Activated CD4-positive, alpha-beta T cell treated with anti-CD3 and anti-CD28 coated beads, Interleukin-2, Interleukin-6, amounts not matched to agents 100 ng/mL and 50 ng/mL, durations not matched to agents 16 hours and 8 hours (primary cell): Measurements from ENCODE around the gene EIF2A.
"Not testable (repeated sequence)": the region's sequence is repeated elsewhere in the genome, so short reads cannot be mapped to it uniquely, and the experiment has no call there.

Experiments used
- DNase-seq: peaks from one replicate; pipeline ENCODE4 v3.0.0-alpha.2; 2020

EIF2A gene

DNA sequence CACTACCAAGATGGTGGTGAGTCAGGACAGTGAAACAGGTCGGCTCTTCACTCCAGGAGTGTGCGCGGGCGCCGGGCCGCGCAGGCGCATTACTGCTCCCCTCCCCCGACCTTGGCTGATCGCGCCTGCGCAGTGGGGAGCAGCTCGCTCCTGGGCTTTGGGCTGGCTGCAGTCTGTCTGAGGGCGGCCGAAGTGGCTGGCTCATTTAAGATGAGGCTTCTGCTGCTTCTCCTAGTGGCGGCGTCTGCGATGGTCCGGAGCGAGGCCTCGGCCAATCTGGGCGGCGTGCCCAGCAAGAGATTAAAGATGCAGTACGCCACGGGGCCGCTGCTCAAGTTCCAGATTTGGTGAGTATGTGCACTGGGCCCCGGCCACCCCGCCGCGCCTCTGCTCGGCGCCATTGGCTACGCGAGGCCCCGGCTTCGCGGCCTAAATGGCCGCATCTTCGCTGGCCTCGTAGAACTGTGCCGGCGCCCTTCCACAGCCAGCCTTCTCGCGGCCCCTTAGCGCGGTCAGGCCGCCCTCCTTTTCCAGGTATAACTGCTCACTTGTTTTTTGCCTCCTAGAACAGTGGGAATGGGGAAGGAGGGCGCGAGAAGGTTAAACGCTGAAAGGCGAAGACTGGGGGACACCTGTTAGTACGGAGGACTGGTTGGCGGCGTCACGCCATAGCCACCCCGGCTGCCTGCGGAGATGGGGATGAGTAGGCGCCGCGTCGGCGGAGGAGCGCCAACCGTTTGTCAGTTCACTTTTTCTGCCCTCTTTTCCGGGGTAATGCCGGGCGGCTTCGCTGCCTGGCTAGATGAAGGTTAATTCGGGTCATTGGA lies 56.8 kb downstream of the EIF2A start, which contains the start of gene SELENOT:
Gene SELENOT, plus strand, starts transcription at position 169 of the 827 bp plus-strand sequence. Its CDS starts 42 bp downstream, at position 211.
- DNase-seq: peak; percentile 98

DNA sequence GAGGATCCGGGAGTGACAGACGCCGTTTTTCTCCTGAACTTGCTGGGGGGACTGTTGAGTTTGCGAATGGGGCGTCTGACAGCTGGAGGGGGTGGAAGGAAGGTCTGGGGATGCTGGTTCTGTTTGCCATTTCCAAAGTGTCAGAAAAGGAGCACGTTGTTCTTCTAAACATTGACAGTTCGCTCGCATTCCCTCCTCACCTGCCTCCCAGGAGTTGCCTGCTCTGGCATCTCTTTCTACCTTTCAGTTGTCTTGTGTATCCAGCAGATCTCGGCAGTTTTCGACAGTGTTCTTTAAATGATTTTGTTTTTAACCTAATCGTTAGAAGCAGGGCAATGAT lies 57.4 kb downstream of the EIF2A start:
- DNase-seq: no peak

DNA sequence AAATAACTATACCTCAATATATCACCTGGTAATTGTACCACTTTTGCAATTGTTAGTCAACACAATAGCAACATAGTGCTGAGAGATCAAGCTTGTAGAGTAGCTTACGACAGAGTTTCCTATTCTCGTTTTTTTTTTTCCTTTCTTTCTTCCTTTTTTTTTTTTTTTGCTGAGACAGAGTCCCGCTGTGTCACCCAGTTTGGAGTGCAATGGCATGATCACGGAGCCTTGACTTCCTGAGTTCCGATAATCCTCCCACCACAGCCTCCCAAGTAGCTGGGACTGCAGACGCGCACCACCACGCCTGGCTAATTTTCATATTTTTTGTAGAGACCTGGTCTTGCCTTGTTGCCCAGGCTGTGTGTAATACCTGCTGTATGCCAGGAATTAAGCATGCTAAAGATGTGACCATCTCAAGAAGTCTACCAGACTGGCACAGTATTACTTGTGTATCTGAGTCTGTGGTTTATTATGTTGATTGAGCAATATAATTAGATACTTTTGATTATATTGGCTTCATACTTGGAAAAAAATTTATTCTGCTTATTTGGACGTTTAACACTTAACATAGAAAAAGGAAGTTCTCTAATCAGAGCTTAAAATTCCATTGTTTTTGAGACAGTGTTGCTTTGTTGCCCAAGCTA lies 59.5 kb downstream of the EIF2A start:
- no peak for DNase-seq

DNA sequence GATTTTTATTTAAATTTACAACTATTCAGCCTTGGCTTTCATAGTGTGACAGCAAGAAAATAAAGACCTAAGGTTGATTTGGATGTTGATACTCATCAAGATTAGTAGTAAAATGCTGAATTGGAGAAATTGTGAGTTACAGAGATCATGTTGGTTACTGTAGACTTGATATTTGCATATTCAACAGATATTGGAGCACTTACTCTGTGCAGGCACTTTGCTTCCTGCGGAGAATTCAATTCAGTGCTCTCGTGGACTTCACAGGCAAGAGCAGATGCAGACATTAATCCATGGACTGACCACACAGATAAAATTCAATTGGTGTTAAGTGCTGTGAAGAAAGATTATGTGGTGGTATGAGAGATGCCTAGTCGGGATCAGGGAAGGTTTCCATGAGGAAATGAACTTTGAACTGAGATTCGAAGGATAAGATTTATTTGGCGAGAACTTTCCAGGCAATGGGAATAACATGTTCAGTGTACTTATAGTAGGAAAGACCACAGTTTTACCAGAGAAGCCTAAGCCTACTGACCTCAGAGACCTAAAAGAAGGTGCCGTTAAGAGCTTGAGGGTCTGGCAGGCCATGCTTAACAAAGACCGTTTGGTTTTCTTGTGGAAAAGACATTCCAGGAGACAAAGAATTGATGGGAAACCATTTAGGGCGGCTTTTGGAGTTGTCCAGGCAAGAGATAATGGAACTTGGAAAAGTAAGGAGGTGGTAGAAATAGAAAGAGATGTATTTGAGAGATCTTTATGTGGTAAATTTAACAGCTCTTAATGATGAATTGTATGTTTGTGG lies 60.9 kb downstream of the EIF2A start:
- no peak for DNase-seq

DNA sequence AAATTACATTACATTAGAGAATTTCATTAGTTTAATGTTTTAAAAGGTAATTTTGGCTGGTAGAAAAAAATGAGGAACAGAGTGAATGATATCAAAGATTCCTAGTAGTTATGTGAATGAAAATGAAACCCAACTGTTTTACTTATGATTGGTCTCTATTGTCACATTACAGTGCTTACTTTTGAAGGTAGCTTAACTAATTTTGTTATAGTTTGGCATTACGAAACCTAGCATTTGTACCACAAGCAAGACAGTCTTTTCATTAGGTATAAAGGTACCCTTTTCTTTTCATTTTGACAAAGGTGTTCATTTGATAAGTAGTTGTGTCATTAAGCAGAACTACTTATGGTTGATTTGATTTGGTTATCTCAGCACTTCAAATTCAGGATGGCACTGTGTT lies 63.4 kb downstream of the EIF2A start:
- DNase-seq: peak; percentile 28

DNA sequence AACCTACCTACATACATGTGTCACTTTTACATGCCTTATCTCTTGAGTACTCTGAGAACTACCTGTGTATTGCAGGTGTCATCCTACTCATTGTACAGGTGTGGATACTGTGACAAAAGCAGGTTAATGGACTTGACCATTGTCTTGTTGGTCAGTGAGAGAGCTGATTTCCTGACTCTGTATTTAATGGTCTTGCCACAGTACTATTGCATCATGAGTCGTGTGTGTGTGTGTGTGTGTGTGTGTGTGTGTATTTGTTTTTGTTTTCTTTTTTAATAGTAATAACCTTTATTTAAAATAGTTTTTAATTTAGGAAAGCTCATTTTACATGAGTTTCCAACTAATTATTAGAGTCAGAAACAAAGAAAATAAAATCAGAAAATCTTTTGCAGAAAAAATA lies 64.2 kb downstream of the EIF2A start:
- no peak for DNase-seq

DNA sequence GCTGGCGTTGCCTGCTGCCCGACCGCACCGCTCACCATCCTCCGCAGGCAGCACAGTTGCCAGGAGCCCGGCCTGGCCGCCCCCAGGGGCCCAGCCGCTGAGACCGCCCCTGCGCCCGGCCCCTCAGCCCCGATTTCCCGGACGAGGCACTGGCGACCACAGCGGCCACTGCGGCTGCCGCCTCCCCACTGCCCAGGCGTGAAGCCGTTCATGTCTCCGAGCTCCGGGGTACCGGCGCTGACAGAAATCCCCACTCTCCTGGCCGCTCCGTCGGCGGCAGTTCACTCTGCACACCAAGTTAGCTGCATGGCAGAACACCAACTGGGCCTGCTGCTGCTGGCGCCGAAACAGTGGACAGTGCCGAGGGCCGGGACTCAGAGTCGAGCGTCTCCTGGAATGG lies 65.1 kb downstream of the EIF2A start:
- no peak for DNase-seq

DNA sequence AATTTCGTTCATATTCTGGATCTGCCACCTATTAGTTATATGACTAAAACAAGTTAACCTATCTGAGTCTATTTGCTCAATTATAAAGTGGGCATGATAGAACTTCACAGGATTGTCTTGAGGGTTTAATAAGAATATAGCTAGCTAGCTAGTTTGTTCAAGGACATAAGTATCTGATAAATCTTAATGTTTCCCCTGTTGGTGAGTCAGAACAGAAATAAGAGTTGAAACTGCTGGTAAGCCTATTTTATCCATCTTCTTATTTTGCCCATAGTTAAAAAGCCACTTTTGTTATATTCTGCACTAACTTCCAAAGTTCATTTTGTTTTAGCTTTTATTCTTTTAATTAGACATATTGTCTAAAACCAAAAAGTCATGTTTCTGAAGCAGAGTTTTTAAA lies 65.9 kb downstream of the EIF2A start:
- peak; percentile 23 for DNase-seq

DNA sequence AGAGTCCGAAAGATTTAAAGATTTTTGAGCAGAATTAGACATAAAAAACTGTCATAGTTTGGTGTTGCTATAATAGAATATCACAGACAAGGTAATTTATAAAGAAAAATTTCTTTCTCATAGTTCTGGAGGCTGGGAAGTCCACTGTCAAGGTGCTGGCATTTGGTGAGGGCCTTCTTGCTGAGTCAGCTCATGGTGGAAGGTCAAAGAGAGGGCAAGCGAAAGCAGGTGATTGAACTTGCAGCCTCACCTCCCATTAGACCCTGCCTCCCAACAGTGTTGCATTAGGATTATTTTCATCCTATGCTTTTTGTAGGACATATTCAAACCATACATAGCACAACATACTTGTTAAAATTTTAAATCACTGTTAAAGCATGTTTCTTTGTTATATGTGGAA lies 66.4 kb downstream of the EIF2A start:
- DNase-seq: peak; percentile 27

DNA sequence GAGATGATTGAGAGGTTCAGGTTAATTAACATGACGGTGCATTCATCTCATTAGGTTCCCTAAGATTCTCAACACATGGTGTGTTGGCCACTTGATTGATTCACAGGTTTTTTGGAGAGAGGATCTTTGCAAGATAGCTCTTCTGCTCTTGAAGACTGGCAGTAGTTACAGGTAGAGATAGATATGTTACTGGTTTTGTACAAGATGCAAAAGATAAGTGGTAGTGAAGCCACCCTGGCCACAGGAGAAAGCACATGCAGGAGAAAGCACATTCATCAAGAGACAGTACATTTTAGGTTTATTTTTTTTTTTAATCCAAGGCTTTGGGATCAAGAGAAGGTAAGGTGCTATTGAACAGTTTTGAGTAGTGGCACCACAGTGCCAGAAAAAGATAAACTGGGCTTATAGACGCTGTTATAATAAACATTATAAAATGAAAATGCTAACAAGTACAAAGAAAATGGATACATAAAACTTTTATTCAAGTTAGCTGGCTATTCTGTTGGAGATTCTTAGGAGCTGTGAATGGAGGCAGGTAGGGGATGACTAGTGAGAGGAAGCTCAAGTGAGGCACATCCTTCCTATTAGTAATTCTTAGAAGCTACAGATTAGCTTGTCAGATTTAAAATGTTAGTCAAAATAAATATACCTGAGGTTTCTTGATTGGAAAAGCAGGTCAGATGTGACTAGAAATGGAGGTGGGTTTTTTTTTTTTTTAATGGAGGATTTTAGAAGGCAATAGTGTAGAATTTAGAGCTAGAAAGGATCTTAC lies 67.3 kb downstream of the EIF2A start:
- peak; percentile 60 for DNase-seq

DNA sequence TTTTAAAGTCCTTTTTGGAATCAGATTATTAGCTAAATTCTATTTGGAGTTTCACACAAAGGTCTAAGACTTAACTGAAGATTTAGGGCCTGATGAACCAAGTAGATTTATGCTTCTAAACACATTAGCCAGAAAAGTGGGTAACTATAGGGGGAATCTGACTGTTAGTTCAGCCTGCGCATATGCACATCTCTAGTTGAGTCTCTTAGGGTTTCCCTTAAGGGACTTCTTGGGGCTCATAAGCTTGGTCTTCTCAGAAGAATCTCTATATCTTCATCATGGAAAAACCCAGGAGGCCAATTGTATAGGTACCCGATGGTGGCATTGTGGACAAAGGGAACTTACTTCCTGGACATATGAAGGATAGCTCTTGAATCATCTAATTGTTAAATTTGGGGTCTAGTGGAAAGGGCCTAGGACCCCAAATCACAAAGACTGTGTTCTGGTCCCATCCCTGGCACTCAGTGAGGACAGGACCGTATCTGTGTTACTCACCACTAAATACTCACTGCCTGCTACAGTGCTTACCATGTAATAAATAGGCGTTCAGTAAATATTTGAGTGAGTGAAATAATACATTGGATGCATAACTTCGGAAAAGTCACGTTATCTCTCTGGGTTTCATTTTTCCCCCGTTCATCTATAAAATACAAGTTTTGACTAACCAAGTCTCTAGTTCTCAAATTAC lies 73.6 kb downstream of the EIF2A start:
- no peak for DNase-seq

DNA sequence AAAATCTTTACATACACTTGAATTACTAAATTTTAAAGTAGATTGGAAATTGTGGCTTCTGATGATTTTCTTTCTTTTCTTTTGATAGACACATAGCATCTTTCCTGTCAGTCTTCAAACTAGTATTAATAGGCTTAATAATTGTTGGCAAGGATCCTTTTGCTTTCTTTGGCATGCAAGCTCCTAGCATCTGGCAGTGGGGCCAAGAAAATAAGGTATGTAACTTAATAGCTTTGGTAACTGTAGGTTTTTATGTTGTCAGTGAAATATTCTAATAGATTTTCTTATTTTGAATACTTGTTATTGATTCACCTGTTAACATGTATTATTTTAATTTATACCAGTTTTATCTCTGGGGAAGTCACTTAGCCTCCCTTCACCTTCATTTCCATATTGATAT lies 76.4 kb downstream of the EIF2A start:
- not testable (repeated sequence) for DNase-seq

DNA sequence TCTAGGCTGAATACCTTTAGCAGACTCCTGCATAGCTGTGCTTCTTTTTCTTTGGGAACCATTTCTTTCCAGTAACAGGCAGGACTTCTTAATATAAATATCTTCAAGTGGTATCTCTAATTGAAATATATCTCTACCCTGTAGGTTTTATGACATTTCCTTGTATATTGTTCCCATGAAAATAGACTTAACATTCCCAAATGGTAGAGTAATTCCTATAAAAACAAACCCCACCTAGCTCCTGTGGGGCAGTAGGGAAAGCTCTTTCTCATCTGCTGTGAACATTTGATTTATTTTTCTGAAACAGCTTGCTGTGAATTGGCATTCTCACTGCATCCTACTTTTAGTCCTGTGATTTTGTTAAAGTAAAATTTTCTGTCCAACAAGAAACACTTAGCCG lies 77.4 kb downstream of the EIF2A start:
- DNase-seq: no peak

DNA sequence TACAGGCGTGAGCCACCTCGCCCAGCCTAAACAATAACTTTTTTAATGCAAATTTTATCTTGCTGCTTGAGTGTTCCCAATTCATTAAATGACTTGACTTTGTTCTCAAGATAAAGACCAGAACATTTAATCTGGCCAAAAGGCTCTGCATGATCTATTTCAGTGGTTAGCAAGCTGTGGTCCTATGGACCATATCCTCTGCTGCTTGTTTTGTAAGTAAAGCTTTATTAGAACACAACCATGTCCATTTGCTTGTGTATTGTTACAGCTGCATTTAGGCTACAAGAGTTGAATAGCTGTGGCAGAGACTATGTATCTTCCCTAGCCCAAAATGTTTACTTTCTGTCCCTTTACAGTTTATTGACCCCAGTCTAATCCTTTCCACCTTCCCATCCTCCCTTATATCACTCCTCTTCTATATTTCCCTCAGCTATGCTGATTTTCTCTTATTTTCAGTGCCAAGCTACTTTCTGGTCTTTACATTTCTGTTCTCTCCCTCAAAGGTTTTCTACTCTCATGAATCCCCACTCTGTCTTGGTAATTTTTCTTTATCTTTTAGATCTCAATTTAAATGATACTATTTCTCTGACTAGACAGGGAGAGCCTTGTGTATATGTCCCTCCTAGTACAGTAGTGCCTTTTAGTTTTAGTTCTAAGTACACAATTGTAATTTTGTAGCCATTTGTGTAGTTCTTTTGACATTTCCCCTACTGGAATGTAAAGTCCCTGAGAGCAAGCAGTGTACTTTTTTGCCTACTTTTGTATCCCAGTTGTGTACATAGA lies 79.8 kb downstream of the EIF2A start:
- DNase-seq: no peak

DNA sequence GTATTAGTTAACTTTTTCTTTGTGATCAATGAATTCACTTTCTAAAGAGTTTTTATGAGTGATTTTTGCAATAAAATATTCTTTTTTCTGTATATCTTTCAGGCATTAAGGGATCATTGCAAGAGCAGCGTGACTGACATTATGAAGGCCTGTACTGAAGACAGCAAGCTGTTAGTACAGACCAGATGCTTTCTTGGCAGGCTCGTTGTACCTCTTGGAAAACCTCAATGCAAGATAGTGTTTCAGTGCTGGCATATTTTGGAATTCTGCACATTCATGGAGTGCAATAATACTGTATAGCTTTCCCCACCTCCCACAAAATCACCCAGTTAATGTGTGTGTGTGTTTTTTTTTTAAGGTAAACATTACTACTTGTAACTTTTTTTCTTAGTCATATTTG lies 81.0 kb downstream of the EIF2A start:
- DNase-seq: no peak

DNA sequence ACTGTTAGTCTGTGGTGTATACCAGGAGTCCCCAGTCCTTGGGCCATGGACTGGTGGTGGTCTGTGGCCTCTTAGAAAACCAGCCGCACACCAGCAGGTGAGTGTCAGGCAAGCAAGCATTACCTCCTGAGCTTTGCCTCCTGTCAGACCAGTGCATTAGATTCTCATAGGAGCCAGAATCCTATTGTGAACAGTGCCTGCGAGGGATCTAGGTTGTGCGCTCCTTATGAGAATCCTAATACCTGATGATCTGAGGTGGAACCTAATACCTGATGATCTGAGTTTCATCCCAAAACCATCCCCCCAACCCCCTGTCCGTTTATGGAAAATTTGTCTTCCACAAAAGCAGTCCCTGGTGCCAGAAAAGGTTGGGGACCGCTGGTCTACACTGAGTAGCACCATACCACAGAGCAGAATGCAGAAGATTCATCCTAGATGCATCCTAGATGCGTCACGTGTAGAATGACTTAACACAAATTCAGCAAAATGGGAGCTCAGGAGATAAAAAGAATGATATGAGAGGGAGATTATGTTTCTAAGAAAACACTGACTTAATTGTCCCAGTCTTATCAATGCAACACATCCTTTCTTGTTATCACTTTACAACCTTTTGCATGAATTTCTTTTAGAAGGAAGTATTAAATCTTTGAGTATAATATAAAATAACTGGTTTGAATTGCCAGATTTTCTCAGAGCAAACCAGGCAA lies 85.1 kb downstream of the EIF2A start:
- DNase-seq: no peak

DNA sequence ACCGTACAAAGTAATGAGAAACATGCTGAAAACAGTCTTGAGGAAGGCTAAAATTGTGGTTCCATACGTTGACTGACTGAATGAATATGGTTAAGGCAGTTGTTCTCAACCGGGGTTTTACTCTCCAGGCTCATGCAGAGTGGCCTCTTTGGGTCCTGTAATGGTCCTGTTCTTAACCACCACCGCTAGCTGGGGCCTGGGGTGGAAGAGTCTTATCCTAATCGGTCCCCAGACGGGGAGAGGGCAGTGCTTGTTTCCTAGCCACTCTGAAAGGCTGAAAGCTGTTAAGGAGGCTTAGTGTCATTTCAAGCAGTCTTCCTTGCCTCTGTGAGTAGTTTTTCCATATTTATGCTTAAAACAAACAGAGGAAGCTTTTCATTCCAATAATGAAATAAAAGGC lies 88.5 kb downstream of the EIF2A start:
- DNase-seq: no peak

DNA sequence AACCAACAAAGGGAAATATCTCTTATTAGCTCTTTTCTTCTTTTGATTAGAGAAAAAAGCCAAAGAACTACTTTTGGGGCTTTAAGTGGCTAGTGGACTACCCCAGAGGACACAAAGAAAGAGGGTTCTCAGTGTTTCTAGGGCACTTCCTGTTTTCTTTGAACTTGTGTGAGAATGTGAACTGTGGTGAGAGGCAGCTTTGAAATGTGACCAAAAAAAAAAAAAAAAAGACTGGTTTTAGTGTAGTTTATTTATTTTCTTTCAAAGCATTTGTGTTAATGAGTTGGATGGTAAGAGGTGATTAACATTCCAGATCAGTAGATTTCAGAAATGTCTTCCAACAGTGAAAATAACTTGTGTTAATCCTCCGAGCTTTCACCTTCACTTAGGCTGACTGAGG lies 88.9 kb downstream of the EIF2A start:
- peak; percentile 28 for DNase-seq
